Body of pancreas (tissue), 4 donors: ENCODE results near the gene TRIP13. TPM values are rescaled to one million over a fixed set of nuclear protein-coding genes. Genes with fewer than 3 reads are reported as not detected.
"Not testable (repeated sequence)": the region's sequence is repeated elsewhere in the genome, so short reads cannot be mapped to it uniquely, and the experiment has no call there.

Experiments used
- ATAC-seq: fragments of 150-250 bp; one replicate; pipeline ENCODE4 v1.9.1; 2016
- DNase-seq, 4 donors: peaks; one replicate each; pipeline ENCODE4 v3.0.0-alpha.2; 2019
- H3K27ac ChIP-seq, 4 donors: fragments of 200-600 bp; sonication (generic); 1 replicate in 3 of 4; 2 replicates in 1 of 4; pipeline versions ENCODE4 v1.5.1 to v1.6.1; 2016 to 2019; ENCODE audit warnings: mild to moderate bottlenecking in 1 of 4, mixed read lengths in 1 of 4, moderate library complexity in 1 of 4
- H3K27me3 ChIP-seq, 2 donors: fragments of 200-600 bp; sonication (generic); one replicate each; pipeline ENCODE4 v1.6.0; 2016; ENCODE audit warnings: mild to moderate bottlenecking in 1 of 2
- H3K36me3 ChIP-seq, 2 donors: fragments of 200-600 bp; sonication (generic); replicated peaks in 1 of 2; 2 replicates each; pipeline ENCODE4 v1.5.1; 2016; ENCODE audit warnings: low read depth in 2 of 2; ENCODE audit not compliant: insufficient read depth in 1 of 2
- H3K4me1 ChIP-seq: fragments of 200-600 bp; sonication (generic); one replicate; pipeline ENCODE4 v1.6.0; 2016
- H3K4me3 ChIP-seq, 2 donors: fragments of 200-600 bp; sonication (generic); 1 replicate in 1 of 2; 2 replicates in 1 of 2; pipeline ENCODE4 v1.5.1; 2016 to 2019
- H3K9me3 ChIP-seq, 3 donors: fragments of 200-600 bp; sonication (generic); 1 replicate in 2 of 3; 2 replicates in 1 of 3; pipeline ENCODE4 v1.5.1; 2016
- CTCF ChIP-seq, 7 experiments: fragments of 450-650 bp in 4 of 7; fragments of 200-600 bp in 3 of 7; sonication (generic) in 3 of 7; IDR thresholded peaks; one replicate each; pipeline ENCODE4 v1.5.1; 2016 to 2019; ENCODE audit warnings: antibody characterized with exemption in 7 of 7
- POLR2A ChIP-seq, 3 donors: fragments of 450-650 bp; IDR thresholded peaks; one replicate each; pipeline ENCODE4 v1.6.1; 2016; ENCODE audit warnings: antibody characterized with exemption in 3 of 3, mild to moderate bottlenecking in 2 of 3
- WGBS, 2 donors: methylation state at CpG; one replicate each; pipeline ENCODE4 v1.1.5; 2017; 5-methylcytosine and 5-hydroxymethylcytosine counted together
- intact Hi-C: fragments of 100-400 bp; cut with DNase I; formaldehyde crosslinking; loops from one replicate; pipeline ENCODE4 v1.15.1; 2023
- total RNA-seq, 2 donors: library from RNA; depleted of rRNA; stranded (reverse); fragments of >200 nt; gene quantifications; one replicate each; pipeline ENCODE4 v1.1.0, GENCODE V29; 2016

The TRIP13 gene
- total RNA-seq, 2 donors from 2014 or later = 1.3 TPM

- Histone ChIP-seq H3K4me3 (no peak overlapping the region), H3K27me3 (no peaks in the 10 kb centered on the region), H3K36me3 (no peaks in the 10 kb centered on the region), H3K9me3 (no peaks in the 10 kb centered on the region), H3K27ac (no peak overlapping the region), H3K4me1 (peaks cover 6% of the 10 kb centered on the region)
- DNase-seq (peak in 1 of 4 donors; percentile 10), ATAC-seq (no peak)
- intact Hi-C loops = no loop called here
- no peak for TF ChIP-seq POLR2A (IDR thresholded peaks at IDR 0.05)
- no peak for TF ChIP-seq CTCF (IDR thresholded peaks at IDR 0.05)
- 78 to 86% methylated on average over 11 of the region's 11 CpGs for WGBS, 2 donors
These were observed 18.9 kb downstream of the TRIP13 start for GRCh38 chr5:911601-912000.

- Histone ChIP-seq H3K27ac (no peak overlapping the region), H3K4me3 (no peak overlapping the region), H3K36me3 (no peaks in the 10 kb centered on the region), H3K4me1 (peaks cover 14% of the 10 kb centered on the region), H3K9me3 (no peaks in the 10 kb centered on the region), H3K27me3 (no peaks in the 10 kb centered on the region)
- intact Hi-C loops = no loop called here
- ATAC-seq = no peak
- 91 to 95% methylated on average over 29 to 42 of the region's 44 CpGs for WGBS, 2 donors
- TF ChIP-seq POLR2A (IDR thresholded peaks at IDR 0.05) (no peak), CTCF (IDR thresholded peaks at IDR 0.05) (no peak)
- DNase-seq = peak in 1 of 4 donors; percentile 8
These were observed 19.8 kb downstream of the TRIP13 start for GRCh38 chr5:912280-913091.

GRCh38 chr5:914174-914573 lies 21.5 kb downstream of the TRIP13 start:
- ATAC-seq (no peak), DNase-seq (peak in 1 of 4 donors; percentile 1)
- intact Hi-C loops = no loop called here
- WGBS, 2 donors = 93 to 97% methylated on average over 9 to 14 of the region's 14 CpGs
- Histone ChIP-seq H3K27me3 (no peaks in the 10 kb centered on the region), H3K9me3 (no peaks in the 10 kb centered on the region), H3K36me3 (no peaks in the 10 kb centered on the region), H3K4me1 (peaks cover 28% of the 10 kb centered on the region), H3K27ac (no peak overlapping the region), H3K4me3 (no peak overlapping the region)
- TF ChIP-seq POLR2A (IDR thresholded peaks at IDR 0.05) = no peak
- TF ChIP-seq CTCF (IDR thresholded peaks at IDR 0.05) = no peak

- no peak for TF ChIP-seq POLR2A (IDR thresholded peaks at IDR 0.05)
- no peak for TF ChIP-seq CTCF (IDR thresholded peaks at IDR 0.05)
- DNase-seq (no peak), ATAC-seq (no peak)
- Histone ChIP-seq H3K4me1 (peaks cover 29% of the 10 kb centered on the region), H3K4me3 (no peak overlapping the region), H3K27me3 (no peaks in the 10 kb centered on the region), H3K9me3 (no peaks in the 10 kb centered on the region), H3K36me3 (no peaks in the 10 kb centered on the region), H3K27ac (no peak overlapping the region)
- 85 to 89% methylated on average over 7 of the region's 7 CpGs for WGBS, 2 donors
- intact Hi-C loops = no loop called here
These were observed 21.9 kb downstream of the TRIP13 start for GRCh38 chr5:914612-915011.

GRCh38 chr5:915346-915745 lies 22.7 kb downstream of the TRIP13 start:
- intact Hi-C loops = not testable (repeated sequence)
- WGBS, 2 donors = 92 to 98% methylated on average over 6 to 12 of the region's 12 CpGs

More at GRCh38 chr5:915346-915745, 22.7 kb downstream of the TRIP13 start:
- peak in 1 of 4 donors; percentile 2 for DNase-seq
- not testable (repeated sequence) for H3K27ac ChIP-seq, H3K27me3 ChIP-seq, H3K9me3 ChIP-seq, ATAC-seq, H3K36me3 ChIP-seq, H3K4me3 ChIP-seq
- H3K4me1 ChIP-seq = peaks cover 29% of the 10 kb centered on the region
